SHP77 treated with DMSO at 0.1 percent for 48 hours (cell line): Measurements from ENCODE around the gene FBXO38.
"Not testable (repeated sequence)": the region's sequence is repeated elsewhere in the genome, so short reads cannot be mapped to it uniquely, and the experiment has no call there.

Experiments used
- DNase-seq: peaks from one replicate; lab custom pipeline; 2025; lab: John Stamatoyannopoulos, UW

FBXO38 gene

GRCh38 chr5:148433826-148434225 is 50.1 kb downstream of the FBXO38 start:
- DNase-seq, result no peak

- no peak for DNase-seq
Observed at GRCh38 chr5:148436029-148436428, 52.3 kb downstream of the FBXO38 start.

DNA sequence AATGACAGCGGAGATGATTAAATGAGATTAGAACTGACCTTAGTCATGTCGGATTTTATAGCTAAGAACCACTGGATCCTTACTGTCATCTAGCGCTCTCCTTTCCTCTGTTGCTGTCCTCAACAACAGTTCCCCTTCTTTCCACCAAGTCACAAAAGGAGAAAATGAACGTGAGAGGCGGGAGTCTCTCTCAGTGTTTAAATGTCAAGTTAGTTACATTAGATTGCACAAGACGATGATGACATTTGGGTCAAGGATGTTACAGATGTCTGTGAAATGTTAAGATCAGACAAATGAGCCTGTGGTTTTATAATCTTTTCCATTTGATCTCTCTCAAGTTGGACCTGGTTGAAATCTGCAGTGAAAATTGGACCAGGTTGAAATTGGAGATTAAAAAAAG is 53.5 kb downstream of the FBXO38 start:
- DNase-seq, result no peak

DNA sequence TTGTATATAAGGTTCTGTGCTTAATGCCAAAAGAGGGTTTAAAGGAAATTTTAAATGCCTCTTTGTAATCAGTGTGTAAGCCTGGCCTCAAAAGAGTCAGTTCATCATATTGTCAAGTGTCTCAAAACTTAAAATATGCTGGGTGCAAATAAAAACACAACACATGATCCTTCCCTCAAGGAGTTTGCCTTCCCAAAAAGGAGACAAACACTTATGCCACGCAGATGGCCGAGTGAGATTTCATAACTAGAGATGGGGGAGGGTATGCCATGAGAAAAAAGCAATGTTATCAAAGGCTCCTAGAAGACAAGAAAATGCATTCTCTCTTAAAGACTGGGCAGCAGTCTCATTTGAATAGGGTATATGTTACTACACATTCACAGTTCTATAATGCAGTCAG is 55.2 kb downstream of the FBXO38 start:
- no peak for DNase-seq

- no peak for DNase-seq
Observed at GRCh38 chr5:148443241-148443640, 59.5 kb downstream of the FBXO38 start.

DNA sequence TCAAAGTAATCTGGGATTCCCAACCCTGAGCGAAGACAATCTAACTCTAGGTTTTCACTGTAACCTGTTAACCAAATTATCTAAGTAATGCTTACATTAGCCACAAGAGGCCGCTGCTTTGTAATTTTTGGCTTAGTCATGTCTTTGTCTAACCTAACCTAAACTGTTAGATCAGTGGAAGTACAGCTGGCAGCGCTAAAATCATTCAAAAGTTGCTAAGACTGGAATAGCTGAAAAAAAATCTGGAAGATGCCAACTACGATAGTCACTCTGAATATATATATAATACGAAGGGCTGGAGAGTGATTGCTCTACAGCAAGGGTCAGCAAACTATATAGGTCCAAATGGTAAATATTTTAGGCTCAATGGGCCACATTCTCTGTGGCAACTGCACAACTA is 60.2 kb downstream of the FBXO38 start:
- peak; percentile 22 for DNase-seq

GRCh38 chr5:148445578-148445977 is 61.8 kb downstream of the FBXO38 start:
- no peak for DNase-seq

DNA sequence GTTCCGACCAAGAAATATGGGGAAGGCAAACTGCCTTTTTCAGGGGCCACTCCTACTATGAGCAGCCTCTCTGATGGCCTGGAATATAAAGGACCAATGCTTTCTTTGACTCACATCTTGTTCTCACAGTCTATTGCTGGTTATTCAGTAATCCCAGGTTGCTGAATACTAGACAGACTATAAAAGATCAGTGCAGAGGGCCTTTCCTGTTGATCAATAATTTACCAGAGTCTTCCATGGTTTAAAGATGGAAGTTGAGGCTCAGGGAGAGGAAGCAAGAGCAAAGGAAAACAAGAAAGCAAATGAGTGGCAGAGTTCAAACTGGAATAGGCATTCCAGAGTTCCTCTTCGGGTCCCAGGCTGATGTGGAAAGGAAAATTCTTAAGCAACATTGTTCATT is 62.9 kb downstream of the FBXO38 start:
- DNase-seq, result no peak

- DNase-seq, result no peak
Observed at GRCh38 chr5:148452499-148453193, 68.9 kb downstream of the FBXO38 start.

DNA sequence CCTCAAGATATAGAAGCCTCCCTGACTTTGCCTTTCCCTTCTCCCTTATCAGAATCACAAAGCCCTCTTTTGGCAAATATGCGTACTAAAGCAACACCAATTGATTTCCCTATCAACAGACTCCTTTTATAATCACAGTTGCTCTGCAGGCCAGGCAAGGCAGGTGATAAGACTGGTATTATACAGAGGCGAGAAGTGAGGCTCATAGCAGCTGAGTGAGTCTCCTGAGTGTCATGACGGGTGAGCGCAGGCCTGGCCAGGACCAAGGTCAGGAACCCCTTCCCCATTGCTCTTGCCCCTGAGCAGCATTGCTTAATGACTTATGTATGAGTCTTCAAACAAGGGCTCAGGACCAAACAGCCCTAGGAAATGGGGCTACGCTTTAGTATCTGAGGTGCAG is 70.8 kb downstream of the FBXO38 start:
- no peak for DNase-seq

GRCh38 chr5:148455185-148455584 is 71.4 kb downstream of the FBXO38 start:
- DNase-seq, result no peak

GRCh38 chr5:148457183-148457620 is 73.4 kb downstream of the FBXO38 start:
- no peak for DNase-seq

GRCh38 chr5:148458036-148458888 is 74.5 kb downstream of the FBXO38 start:
- no peak for DNase-seq

GRCh38 chr5:148459669-148460068 is 75.9 kb downstream of the FBXO38 start:
- DNase-seq, result no peak

DNA sequence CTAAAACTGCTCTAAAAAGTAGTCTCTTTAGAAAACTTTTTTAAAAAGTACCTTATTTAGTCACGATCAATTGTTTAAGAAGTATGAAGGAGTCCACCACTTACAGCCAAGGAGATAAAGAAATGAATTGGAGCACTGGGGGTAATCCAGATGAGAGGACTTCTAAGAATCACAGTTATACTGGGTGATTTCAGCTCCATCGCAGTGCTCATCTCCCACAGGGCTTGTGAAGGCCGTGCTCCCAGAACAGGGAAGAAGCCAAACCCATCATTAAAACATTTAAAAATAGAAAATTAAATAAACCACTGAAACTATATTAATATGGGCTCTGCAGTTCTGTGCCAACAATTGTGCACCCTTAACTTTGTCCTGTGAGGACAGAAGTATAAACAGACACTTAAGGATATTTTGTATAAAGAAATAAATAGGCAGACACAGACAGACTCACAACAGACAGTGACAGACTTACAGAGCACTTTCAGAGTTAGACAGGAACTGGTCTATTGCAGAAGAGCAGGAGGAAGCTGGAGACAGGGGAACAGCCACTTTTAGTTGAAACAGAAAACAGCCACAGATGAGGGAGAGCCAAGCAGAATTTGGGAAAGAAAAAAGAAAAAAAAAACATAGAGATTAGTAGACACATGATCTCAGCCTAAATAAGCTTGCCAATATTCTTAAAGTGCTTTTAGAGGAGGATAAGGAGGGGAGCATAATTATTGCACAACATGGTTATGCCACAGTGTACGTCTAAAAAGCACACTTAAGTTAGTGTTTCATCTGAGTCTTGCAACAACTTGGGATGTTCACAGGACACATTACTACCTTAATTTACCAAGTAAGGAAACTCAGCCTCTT is 81.8 kb downstream of the FBXO38 start:
- DNase-seq, result no peak

- no peak for DNase-seq
Observed at GRCh38 chr5:148466236-148466580, 82.5 kb downstream of the FBXO38 start.

GRCh38 chr5:148467958-148468357 is 84.2 kb downstream of the FBXO38 start:
- DNase-seq, result no peak

DNA sequence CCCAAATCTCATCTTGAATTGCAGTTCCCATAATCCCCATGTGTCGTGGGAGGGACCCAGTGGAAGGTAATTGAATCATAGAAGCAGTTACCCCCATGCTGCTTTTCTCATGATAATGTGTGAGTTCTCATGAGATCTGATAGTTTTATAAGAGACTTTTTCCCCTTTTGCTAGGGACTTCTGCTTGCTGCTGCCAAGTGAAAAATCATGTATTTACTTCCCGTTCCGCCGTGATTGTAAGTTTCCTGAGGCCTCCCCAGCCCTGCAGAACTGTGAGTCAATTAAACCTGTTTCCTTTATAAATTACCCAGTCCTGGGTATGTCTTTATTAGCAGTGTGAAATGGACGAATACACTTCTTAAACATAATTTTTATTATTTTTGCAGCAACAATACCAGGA is 85.0 kb downstream of the FBXO38 start:
- not testable (repeated sequence) for DNase-seq

GRCh38 chr5:148469501-148469935 is 85.8 kb downstream of the FBXO38 start:
- DNase-seq, result no peak

DNA sequence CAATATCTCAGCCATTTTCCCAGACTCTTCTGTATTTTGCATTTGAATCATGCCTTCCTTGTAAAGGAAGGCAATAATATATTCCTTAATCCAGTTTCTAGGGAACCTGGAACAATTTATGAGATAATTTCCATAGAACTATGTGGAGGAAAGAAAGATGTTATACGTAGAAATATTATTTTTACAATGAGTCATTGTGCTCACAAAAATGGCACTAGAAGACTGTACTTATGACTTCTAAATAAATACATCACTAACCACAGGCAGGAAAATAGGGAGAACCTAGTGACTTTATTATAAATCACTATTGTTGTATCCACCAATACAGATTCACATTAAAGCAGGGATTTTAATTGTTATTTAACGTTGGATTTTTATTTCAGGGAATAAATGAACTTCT is 87.6 kb downstream of the FBXO38 start:
- DNase-seq, result no peak

GRCh38 chr5:148474025-148474511 is 90.3 kb downstream of the FBXO38 start:
- no peak for DNase-seq

DNA sequence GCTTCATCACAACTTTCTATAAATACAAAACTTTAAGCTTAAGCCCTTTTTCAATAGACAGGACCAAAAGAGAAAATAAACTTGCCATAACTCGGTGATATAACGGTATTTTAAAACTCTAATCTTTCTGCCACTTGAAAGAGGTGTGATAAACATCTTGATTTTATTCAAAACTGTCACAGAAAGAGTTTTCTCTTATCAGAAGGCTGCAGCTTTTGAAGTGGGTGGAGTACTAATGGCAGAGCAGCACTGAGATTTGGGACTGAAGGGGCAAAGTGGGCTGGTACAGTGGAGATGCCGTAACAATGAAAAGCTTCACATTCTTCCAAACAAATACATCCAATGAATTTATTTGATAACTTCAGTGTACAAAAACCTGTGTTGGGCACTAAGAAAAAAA is 92.5 kb downstream of the FBXO38 start:
- DNase-seq, result no peak
